ENCODE data around the gene CCDC88A. TPM values are rescaled to one million over a fixed set of nuclear protein-coding genes. Genes with fewer than 3 reads are reported as not detected.

CCDC88A gene
- polyA plus RNA-seq, 2 of the 4 experiments (the other 2 are of a cell fraction), result 21.3 to 77.8 TPM

GRCh38 chr2:55355451-55355850 lies 64.2 kb downstream of the CCDC88A start:
- 92% methylated on average over 4 of the region's 4 CpGs for WGBS (ENCODE audit: missing lambda C conversion rate)
- H3K4me2 ChIP-seq, result no peak overlapping the region
- H3K27ac ChIP-seq, result no peak overlapping the region
- no peak for ATAC-seq
- ChIA-PET POLR2A (no interaction called here), CTCF (no interaction called here)
- no peak for DNase-seq (ENCODE audit: low read depth in 1 of 2, low spot score in 1 of 2)
- no peak for FAIRE-seq
- H3K4me1 ChIP-seq, result no peaks in the 10 kb centered on the region
- TF ChIP-seq POLR2AphosphoS2 (conservative IDR thresholded peaks at IDR 0.05; ENCODE audit: low read length), result no peak
- TF ChIP-seq TFCP2L1 (CRISPR knock-in tag; IDR thresholded peaks at IDR 0.05), result no peak
- TF ChIP-seq GATA3 (IDR thresholded peaks at IDR 0.05; ENCODE audit: borderline replicate concordance), result no peak
- TF ChIP-seq ESRRA (IDR thresholded peaks at IDR 0.05; ENCODE audit: borderline replicate concordance, low read length), result no peak
- TF ChIP-seq CHD4 (IDR thresholded peaks at IDR 0.05; ENCODE audit: borderline replicate concordance), result no peak
- no peak for TF ChIP-seq BHLHE40 (IDR thresholded peaks at IDR 0.05; ENCODE audit: low read depth, low read length)
- TF ChIP-seq HEYL (CRISPR knock-in tag; IDR thresholded peaks at IDR 0.05), result no peak
- TF ChIP-seq TP53 (CRISPR knock-in tag; IDR thresholded peaks at IDR 0.05), result no peak
- TF ChIP-seq MYC (IDR thresholded peaks at IDR 0.05; ENCODE audit: borderline replicate concordance, low read length), result no peak
- TF ChIP-seq HOXB5 (CRISPR knock-in tag; IDR thresholded peaks at IDR 0.05), result no peak
- no peak for TF ChIP-seq FOXS1 (CRISPR knock-in tag; IDR thresholded peaks at IDR 0.05)
- TF ChIP-seq KDM5A (IDR thresholded peaks at IDR 0.05), result no peak
- no peak overlapping the region for H3K4me3 ChIP-seq
- peaks cover 5% of the 10 kb centered on the region; the same call in 1 of the 3 replicates for H3K9me3 ChIP-seq

- CTCF ChIA-PET, result no interaction called here
- WGBS (ENCODE audit: missing lambda C conversion rate), result 96% methylated on average over 3 of the region's 3 CpGs
- no peak overlapping the region for H3K4me3 ChIP-seq
Measured at GRCh38 chr2:55351672-55352071, 68.0 kb downstream of the CCDC88A start.

GRCh38 chr2:55345064-55345463 lies 74.6 kb downstream of the CCDC88A start:
- Histone ChIP-seq H3K4me1 (no peaks in the 10 kb centered on the region), H3K9me3 (no peaks in the 10 kb centered on the region), H3K4me2 (no peak overlapping the region), H3K27ac (no peak overlapping the region), H3K4me3 (no peak overlapping the region)
- 97% methylated on average over 4 of the region's 4 CpGs for WGBS (ENCODE audit: missing lambda C conversion rate)
- ChIA-PET CTCF (interaction anchor here (1.0 kb wide), 1 partner anchor 15 kb away, joined by 4 read pairs; no protein-coding TSS in a partner anchor), POLR2A (no interaction called here)
- FAIRE-seq, result no peak
- ATAC-seq, result no peak
- DNase-seq (ENCODE audit: low read depth in 1 of 2, low spot score in 1 of 2), result no peak
- TF ChIP-seq CHD4 (IDR thresholded peaks at IDR 0.05; ENCODE audit: borderline replicate concordance), result no peak
- TF ChIP-seq HOXB5 (CRISPR knock-in tag; IDR thresholded peaks at IDR 0.05), result no peak
- no peak for TF ChIP-seq EHF (CRISPR knock-in tag; IDR thresholded peaks at IDR 0.05)
- TF ChIP-seq NFE2L2 (conservative IDR thresholded peaks at IDR 0.05; ENCODE audit: low read length), result no peak
- TF ChIP-seq NPAS2 (CRISPR knock-in tag; IDR thresholded peaks at IDR 0.05; ENCODE audit: borderline replicate concordance), result no peak
- TF ChIP-seq HOXB13 (CRISPR knock-in tag; IDR thresholded peaks at IDR 0.05; ENCODE audit: low read depth), result no peak

More at GRCh38 chr2:55351672-55352071, 68.0 kb downstream of the CCDC88A start:
- DNase-seq (ENCODE audit: low read depth in 1 of 2, low spot score in 1 of 2) (no peak), FAIRE-seq (no peak), ATAC-seq (no peak)
- POLR2A ChIA-PET, result no interaction called here
- TF ChIP-seq KDM1A (IDR thresholded peaks at IDR 0.05; ENCODE audit: low read depth) (peak; percentile 66), HOXB5 (CRISPR knock-in tag; IDR thresholded peaks at IDR 0.05) (no peak), HOXB13 (CRISPR knock-in tag; IDR thresholded peaks at IDR 0.05; ENCODE audit: low read depth) (no peak)
- no peak overlapping the region for H3K27ac ChIP-seq
- H3K9me3 ChIP-seq, result peaks cover 5% of the 10 kb centered on the region; the same call in 1 of the 3 replicates
- no peaks in the 10 kb centered on the region for H3K4me1 ChIP-seq
- no peak overlapping the region for H3K4me2 ChIP-seq

- TF ChIP-seq ZSCAN20 (CRISPR knock-in tag; IDR thresholded peaks at IDR 0.05) (no peak), EHMT2 (IDR thresholded peaks at IDR 0.05; ENCODE audit: low read depth) (no peak), CTCF (IDR thresholded peaks at IDR 0.05) (no peak), CHD4 (IDR thresholded peaks at IDR 0.05; ENCODE audit: borderline replicate concordance) (no peak), POLR2AphosphoS2 (conservative IDR thresholded peaks at IDR 0.05; ENCODE audit: low read length) (no peak), JUN (IDR thresholded peaks at IDR 0.05) (no peak), ESRRA (IDR thresholded peaks at IDR 0.05; ENCODE audit: borderline replicate concordance, low read length) (no peak), JUNB (IDR thresholded peaks at IDR 0.05) (no peak), HDAC2 (IDR thresholded peaks at IDR 0.05) (no peak)
- POLR2A ChIA-PET, result no interaction called here
- DNase-seq (ENCODE audit: low read depth in 1 of 2, low spot score in 1 of 2), result no peak
- CTCF ChIA-PET, result interaction anchor here (0.6 kb wide), 1 partner anchor 27 kb away, joined by 3 read pairs; no protein-coding TSS in a partner anchor
- Histone ChIP-seq H3K4me1 (no peaks in the 10 kb centered on the region), H3K4me3 (no peak overlapping the region), H3K4me2 (no peak overlapping the region), H3K9me3 (no peaks in the 10 kb centered on the region), H3K27ac (no peak overlapping the region)
- no peak for ATAC-seq
- FAIRE-seq, result peak; percentile 72
Measured at GRCh38 chr2:55338268-55338667, 81.4 kb downstream of the CCDC88A start.
